Ovary (tissue), 9 donors: ENCODE data around the gene RAD51AP2. TPM values are rescaled to one million over a fixed set of nuclear protein-coding genes. Genes with fewer than 3 reads are reported as not detected.

Source experiments
- DNase-seq, 5 donors: peaks; one replicate each; pipeline ENCODE4 v3.0.0-alpha.2; 2019 to 2020
- H3K27ac ChIP-seq, 2 donors: fragments of 200-600 bp; one replicate each; pipeline versions ENCODE4 v1.5.1 to v1.8.0; 2019 to 2022
- H3K27me3 ChIP-seq: fragments of 200-600 bp; one replicate; pipeline ENCODE4 v1.8.0; 2022
- H3K36me3 ChIP-seq: fragments of 200-600 bp; sonication (generic); one replicate; pipeline ENCODE4 v1.5.1; 2019
- H3K4me1 ChIP-seq: one replicate; pipeline ENCODE4 v1.8.1; 2013; ENCODE audit warnings: mild to moderate bottlenecking, moderate library complexity; ENCODE audit not compliant: insufficient read depth
- H3K4me3 ChIP-seq: fragments of 200-600 bp; sonication (generic); one replicate; pipeline ENCODE4 v1.5.1; 2017
- H3K9me3 ChIP-seq, 2 donors: fragments of 200-600 bp in 1 of 2; sonication (generic) in 1 of 2; one replicate each; pipeline versions ENCODE4 v1.5.1 to v1.8.1; 2013 to 2019; ENCODE audit warnings: mild to moderate bottlenecking in 1 of 2, moderate library complexity in 1 of 2
- EP300 ChIP-seq: sonication (generic); formaldehyde crosslinking; IDR thresholded peaks from one replicate; pipeline ENCODE4 v1.6.1; 2017; ENCODE audit warnings: antibody characterized with exemption
- POLR2A ChIP-seq: fragments of 450-650 bp; IDR thresholded peaks from one replicate; pipeline ENCODE4 v1.6.1; 2017; ENCODE audit warnings: antibody characterized with exemption, mild to moderate bottlenecking, moderate library complexity
- WGBS, 3 donors: extraction: QIAGEN DNeasy Blood & Tissue Kit in 1 of 3; methylation state at CpG; one replicate each; pipeline versions ENCODE4 v1.1.5 to v1.1.7; 2013 to 2017; 5-methylcytosine and 5-hydroxymethylcytosine counted together
- intact Hi-C, 4 donors: fragments of 100-400 bp; cut with DNase I; formaldehyde crosslinking; loops; one replicate each; pipeline versions ENCODE4 v1.11.0 to v1.15.1; 2022 to 2023
- polyA plus RNA-seq, 2 donors: library from polyadenylated mRNA; stranded (reverse); fragments of 200-250 nt in 1 of 2; fragments of 350-450 nt in 1 of 2; fragmentation: Illumina TruSeq in 1 of 2; extraction: RNeasy Lipid Tissue Mini Kit (QIAGEN cat#74804) in 1 of 2; gene quantifications; one replicate each; pipeline ENCODE4 v1.2.3, GENCODE V29; 2013 to 2014
- total RNA-seq, 7 donors: library from RNA; depleted of rRNA in 2 of 7; stranded (reverse); fragments of >200 nt in 2 of 7; fragmentation: NEBNext Ultra II Directional in 3 of 7; extraction: Animal tissue kit (Norgen Biotek cat#: 25700) in 3 of 7; gene quantifications; one replicate each; pipeline versions ENCODE4 v1.1.0 to v1.2.4, GENCODE V29; 2016 to 2023
- TF ChIP-seq, protein P1 (sequence below), 3 donors: fragments of 450-650 bp in 2 of 3; fragments of 200-600 bp in 1 of 3; IDR thresholded peaks; one replicate each; pipeline versions ENCODE4 v1.5.1 to v1.8.0; 2016 to 2022; ENCODE audit warnings: antibody characterized with exemption in 3 of 3, mild to moderate bottlenecking in 1 of 3
- donor health status: DM: no; HTN: no; CAD: no; lungs with moderate emphysema.
- donor health status: DM: no; HTN: no; CAD: no.
- donor health status: Bipolar disorder and iron deficiency.
- donor health status: DM: yes; HTN: yes; CAD: no.
- donor health status: DM: no; HTN: no; CAD: no.
- donor health status: DM: yes; HTN: yes; CAD: no.

Gene RAD51AP2
- total and polyA plus RNA-seq, 9 donors, result 0.02 to 0.24 (median 0.10) TPM

DNA sequence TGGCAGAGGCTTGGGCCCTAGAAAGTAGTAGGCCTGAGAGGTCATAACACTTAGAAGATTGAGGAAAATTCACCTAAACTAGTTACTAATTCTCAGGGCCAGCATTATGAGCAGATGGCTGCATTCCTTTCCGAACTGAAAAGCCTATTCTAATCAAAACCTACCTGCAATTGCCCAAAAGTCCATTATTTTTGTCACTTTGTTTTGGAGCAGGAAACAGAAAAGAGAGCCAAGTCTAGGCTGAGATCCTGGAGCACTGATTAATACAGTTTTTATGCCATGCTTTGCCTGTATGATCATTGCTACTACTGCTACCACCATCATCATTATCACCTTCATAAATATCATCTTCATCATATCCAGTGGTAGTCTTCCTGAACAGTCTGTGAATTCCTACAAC lies 36.9 kb upstream of the RAD51AP2 start:
- no peak for DNase-seq
- Histone ChIP-seq H3K27me3 (no peaks in the 10 kb centered on the region), H3K4me3 (no peak overlapping the region), H3K27ac (no peak overlapping the region), H3K36me3 (no peaks in the 10 kb centered on the region), H3K4me1 (no peaks in the 10 kb centered on the region), H3K9me3 (no peaks in the 10 kb centered on the region)
- WGBS, 3 donors, result 89 to 90% (median 89%) methylated on average over 1 of the region's 1 CpG
- no peak for TF ChIP-seq POLR2A
- TF ChIP-seq, protein P1, sequence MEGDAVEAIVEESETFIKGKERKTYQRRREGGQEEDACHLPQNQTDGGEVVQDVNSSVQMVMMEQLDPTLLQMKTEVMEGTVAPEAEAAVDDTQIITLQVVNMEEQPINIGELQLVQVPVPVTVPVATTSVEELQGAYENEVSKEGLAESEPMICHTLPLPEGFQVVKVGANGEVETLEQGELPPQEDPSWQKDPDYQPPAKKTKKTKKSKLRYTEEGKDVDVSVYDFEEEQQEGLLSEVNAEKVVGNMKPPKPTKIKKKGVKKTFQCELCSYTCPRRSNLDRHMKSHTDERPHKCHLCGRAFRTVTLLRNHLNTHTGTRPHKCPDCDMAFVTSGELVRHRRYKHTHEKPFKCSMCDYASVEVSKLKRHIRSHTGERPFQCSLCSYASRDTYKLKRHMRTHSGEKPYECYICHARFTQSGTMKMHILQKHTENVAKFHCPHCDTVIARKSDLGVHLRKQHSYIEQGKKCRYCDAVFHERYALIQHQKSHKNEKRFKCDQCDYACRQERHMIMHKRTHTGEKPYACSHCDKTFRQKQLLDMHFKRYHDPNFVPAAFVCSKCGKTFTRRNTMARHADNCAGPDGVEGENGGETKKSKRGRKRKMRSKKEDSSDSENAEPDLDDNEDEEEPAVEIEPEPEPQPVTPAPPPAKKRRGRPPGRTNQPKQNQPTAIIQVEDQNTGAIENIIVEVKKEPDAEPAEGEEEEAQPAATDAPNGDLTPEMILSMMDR (IDR thresholded peaks at IDR 0.05), result no peak
- TF ChIP-seq EP300, result no peak
- intact Hi-C loops, result no loop called here

DNA sequence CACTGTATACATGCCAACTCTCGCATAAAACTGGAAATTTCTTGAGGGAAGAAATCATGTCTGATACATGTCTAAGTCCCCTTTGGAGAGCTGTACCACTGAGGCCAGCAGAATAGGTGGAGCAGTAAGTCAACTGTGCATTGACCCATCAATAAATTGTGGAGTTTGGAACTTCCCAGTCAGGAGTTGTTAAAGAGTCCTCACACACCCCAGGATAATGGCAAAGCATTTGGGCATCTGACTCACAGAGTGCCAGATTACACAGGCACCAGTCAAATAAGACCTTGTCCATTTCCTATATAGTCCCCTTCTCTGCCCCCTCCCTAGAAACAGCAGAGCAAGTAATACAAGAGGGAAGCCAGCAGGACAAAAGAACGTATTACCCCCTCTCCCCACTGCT lies 32.7 kb upstream of the RAD51AP2 start:
- no peak for DNase-seq
- H3K36me3 ChIP-seq, result no peaks in the 10 kb centered on the region
- no peaks in the 10 kb centered on the region for H3K27me3 ChIP-seq
- intact Hi-C loops, result no loop called here
- H3K4me3 ChIP-seq, result no peak overlapping the region
- TF ChIP-seq POLR2A (no peak), EP300 (no peak)
- TF ChIP-seq, protein P1 (IDR thresholded peaks at IDR 0.05), result no peak
- H3K4me1 ChIP-seq, result no peaks in the 10 kb centered on the region
- H3K27ac ChIP-seq, result no peak overlapping the region
- 86 to 91% (median 87%) methylated on average over 2 of the region's 2 CpGs for WGBS, 3 donors
- H3K9me3 ChIP-seq, result no peaks in the 10 kb centered on the region

DNA sequence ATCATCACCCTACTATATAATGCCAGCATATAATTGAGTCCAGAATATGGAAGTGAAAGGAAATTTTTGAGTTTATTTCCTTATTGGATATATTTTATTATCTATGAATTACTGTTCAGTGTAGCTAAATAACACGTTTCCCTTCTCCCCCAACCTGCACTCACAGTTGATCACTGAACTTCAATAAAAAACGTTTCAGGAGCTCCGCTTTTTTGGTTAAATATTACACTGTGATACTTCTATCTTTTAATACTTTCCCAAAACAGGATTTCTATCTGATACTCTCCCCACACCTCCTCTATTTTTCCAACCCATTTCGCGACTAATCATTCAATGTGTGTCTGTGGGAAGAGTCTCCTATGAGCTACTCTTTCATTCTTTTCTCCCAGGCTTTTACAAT lies 29.5 kb upstream of the RAD51AP2 start:
- no peak overlapping the region for H3K4me3 ChIP-seq
- DNase-seq, result no peak
- H3K4me1 ChIP-seq, result no peaks in the 10 kb centered on the region
- H3K27ac ChIP-seq, result no peak overlapping the region
- TF ChIP-seq EP300 (no peak), POLR2A (no peak)
- TF ChIP-seq, protein P1 (IDR thresholded peaks at IDR 0.05), result no peak
- 76 to 85% (median 83%) methylated on average over 5 of the region's 5 CpGs for WGBS, 3 donors
- intact Hi-C loops, result no loop called here
- no peaks in the 10 kb centered on the region for H3K36me3 ChIP-seq
- no peaks in the 10 kb centered on the region for H3K9me3 ChIP-seq
- no peaks in the 10 kb centered on the region for H3K27me3 ChIP-seq

DNA sequence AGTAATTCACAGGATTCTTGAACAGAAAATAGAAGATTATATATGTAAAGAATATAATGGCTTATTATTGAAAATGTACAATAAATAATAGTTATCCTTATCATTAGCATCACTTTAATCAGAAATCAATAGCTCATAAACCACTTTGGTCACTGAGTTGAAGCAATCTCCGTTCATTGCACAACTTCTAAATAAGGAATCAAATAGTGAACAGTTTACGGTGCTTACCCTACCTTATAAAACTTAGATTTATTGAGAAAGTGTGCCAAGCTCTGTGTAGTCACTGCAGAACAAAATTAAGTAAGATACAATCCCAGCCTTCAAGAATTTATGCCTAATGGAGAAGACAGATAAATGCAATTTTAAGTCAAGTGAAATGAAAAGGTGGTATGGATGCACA lies 29.0 kb upstream of the RAD51AP2 start:
- intact Hi-C loops, result no loop called here
- H3K27me3 ChIP-seq, result no peaks in the 10 kb centered on the region
- WGBS, 3 donors, result 88 to 91% (median 89%) methylated on average over 2 of the region's 2 CpGs
- H3K9me3 ChIP-seq, result no peaks in the 10 kb centered on the region
- no peak for DNase-seq
- no peak overlapping the region for H3K27ac ChIP-seq
- no peaks in the 10 kb centered on the region for H3K4me1 ChIP-seq
- H3K36me3 ChIP-seq, result no peaks in the 10 kb centered on the region
- no peak overlapping the region for H3K4me3 ChIP-seq
- TF ChIP-seq, protein P1 (IDR thresholded peaks at IDR 0.05), result no peak
- no peak for TF ChIP-seq EP300
- no peak for TF ChIP-seq POLR2A
